Measurements from ENCODE around the gene NRCAM.

NRCAM gene

GRCh38 chr7:108202743-108203142 is 253.5 kb downstream of the NRCAM start:
- DNase-seq (ENCODE audit: low read depth), result no peak

DNA sequence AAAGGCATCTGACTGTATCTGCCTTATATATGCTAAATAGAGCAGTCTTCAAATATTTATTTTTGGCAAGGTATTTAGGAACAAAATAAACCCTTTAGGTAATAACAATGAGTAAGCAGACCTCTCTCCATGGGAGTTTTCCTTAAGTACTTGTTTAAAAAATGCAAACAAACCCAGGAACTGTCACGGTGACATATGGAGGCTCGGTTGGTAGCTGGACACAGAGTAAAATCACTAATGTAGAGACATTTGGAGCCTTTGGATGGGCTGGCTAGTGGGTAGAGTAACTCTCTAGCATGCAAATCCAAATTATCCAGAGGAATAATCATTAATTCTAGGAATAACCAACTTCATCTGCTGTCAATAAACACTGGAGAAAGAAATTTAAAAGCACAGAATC is 254.5 kb downstream of the NRCAM start:
- no peak for DNase-seq (ENCODE audit: low read depth)

GRCh38 chr7:108200326-108200725 is 255.9 kb downstream of the NRCAM start:
- DNase-seq (ENCODE audit: low read depth), result no peak

GRCh38 chr7:108197371-108198091 is 258.7 kb downstream of the NRCAM start:
- DNase-seq (ENCODE audit: low read depth), result no peak

DNA sequence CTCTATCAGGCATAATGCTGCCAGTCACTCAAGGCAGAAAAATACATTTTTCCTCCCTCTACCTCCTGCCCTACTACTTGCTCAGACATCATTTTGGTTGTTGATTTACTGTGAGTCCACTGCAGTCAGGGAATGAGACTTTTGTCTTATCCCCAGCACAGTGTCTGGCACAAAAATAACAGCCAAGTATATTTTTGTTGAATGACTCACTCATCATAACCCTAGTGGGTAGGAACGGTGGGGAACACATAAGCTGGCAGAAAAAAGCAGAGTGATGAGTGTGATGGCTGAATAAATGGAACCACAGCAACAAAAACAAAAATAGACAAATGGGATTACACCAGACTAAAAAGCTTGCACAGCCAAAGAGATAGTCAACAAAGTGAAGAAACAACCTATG is 260.2 kb downstream of the NRCAM start:
- peak; percentile 3 for DNase-seq (ENCODE audit: low read depth)

GRCh38 chr7:108193594-108194498 is 262.4 kb downstream of the NRCAM start:
- DNase-seq (ENCODE audit: low read depth), result no peak

DNA sequence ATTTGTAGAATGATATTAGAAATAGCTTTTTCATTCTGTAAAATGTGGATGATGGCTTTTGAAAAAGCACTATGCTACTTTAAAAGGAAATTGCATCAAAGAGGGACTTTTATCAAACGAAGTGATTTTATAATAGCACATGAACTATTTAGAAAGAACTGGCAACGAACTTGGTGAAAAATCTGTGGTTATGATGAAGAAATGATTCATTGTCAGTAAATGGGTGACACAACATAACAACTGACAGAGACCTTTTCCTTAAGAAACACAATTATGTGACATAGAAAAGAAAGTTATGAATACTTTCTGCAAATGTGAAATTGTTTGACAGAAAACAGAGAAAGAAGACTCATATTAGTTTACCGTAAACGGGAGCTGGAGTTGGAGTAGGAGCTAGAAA is 265.3 kb downstream of the NRCAM start:
- DNase-seq (ENCODE audit: low read depth), result no peak

DNA sequence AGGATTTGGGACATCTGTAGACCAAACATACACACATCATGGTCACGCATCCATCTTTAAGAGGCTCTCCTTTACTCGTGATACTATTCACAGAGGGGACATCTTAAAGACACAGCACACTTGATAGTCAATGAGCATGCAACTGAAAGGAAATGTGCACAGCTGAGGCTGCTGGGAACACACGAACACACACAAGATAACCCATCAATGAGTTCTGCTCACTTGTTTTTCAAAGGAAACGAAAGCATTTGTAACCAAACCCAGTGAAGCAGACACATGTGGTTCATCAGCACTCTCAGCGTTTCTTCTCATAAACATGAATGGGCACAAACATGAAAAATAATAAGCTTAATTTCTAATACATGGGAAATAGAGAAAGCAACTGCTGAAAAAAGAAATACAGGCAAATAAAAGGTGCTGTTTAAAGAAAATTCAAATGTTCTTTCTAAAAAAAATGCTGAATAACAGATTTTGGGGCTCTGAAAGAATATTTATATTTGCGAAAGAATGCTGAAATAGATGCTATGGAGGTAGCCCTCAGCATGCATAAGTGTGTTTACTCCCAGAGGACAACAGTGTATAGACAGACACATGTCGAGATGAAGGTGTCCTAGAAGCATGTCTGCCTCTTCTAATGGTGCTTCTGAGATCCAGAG is 266.4 kb downstream of the NRCAM start:
- no peak for DNase-seq (ENCODE audit: low read depth)

- DNase-seq (ENCODE audit: low read depth), result no peak
Observed at GRCh38 chr7:108188724-108189123, 267.5 kb downstream of the NRCAM start.

DNA sequence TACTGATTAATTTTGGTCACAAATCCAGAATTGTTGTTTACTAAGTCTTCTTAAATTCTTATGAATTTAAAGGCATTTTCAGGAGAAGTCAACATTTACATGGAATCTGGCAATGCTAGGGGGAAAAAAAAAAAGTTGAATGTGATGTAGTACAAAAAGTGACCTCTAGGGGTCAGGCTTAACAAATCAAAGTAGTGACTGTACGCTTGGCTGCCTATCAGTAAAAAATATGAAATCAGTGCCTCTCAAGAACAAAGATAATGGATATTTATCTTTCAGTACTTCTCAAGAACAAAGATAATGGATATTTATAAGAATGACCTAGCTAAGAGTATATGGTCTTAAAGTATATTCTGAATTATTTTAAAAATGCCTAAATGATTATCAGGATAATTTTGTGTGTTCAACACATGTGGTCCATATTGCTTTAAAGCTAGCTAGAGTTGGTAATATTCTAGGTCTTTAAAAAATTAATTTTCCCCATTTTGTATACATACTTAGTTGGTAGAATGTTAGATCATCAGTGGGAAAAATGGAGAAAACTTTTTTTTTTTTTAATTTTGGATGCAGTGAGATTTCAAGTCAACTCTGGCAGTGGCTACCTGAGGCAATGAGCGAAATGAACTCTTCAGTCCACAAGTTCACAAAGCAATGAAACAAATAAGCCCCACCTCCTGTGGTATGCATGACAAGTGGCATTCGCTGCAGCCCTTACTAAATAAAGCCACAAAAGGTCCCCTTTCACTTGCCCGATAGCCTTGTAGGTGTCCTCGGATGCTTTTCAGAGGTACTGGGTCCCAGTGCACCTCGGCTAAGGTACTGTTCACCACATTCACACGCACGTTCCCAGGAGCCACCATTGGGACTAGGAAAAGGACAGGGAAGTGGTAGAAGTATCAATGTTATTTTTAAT is 274.9 kb downstream of the NRCAM start:
- DNase-seq (ENCODE audit: low read depth), result peak; percentile 51

- no peak for DNase-seq (ENCODE audit: low read depth)
Observed at GRCh38 chr7:108178398-108178797, 277.8 kb downstream of the NRCAM start.

DNA sequence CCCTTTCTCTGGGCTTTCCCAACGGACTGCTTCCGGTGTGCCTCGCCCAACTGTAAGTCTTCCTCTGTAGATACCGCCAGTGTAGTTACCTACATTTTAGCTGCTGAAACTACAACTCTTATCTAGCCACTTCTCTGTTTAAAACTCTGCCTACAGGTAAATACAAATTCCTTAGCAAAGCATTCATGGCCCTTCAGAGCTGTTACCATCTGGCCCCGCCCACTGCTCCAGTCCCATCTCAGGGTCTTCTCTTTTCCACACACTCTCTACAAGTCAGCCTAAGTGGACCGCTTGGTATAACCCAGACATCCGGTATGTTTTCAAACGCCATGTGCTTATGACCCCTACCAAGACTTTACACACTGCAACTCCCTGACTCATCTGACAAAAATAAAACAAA is 285.1 kb downstream of the NRCAM start:
- no peak for DNase-seq (ENCODE audit: low read depth)

DNA sequence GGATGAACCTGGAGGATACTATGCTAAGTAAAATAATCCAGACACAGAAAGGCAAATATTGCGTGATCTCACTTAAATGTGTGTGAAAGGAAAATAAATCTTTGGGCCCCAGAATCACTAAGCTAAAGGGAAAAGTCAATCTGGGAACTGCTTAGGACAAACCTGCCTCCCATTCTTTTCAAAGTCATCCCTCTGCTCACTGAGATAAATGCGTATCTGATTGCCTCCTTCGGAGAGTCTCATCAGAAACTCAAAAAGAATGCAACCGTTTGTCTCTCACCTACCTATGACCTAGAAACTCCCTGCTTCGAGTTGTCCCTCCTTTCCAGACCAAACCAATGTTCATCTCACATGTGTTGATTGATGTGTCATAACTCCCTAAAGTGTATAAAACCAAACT is 286.0 kb downstream of the NRCAM start:
- no peak for DNase-seq (ENCODE audit: low read depth)

DNA sequence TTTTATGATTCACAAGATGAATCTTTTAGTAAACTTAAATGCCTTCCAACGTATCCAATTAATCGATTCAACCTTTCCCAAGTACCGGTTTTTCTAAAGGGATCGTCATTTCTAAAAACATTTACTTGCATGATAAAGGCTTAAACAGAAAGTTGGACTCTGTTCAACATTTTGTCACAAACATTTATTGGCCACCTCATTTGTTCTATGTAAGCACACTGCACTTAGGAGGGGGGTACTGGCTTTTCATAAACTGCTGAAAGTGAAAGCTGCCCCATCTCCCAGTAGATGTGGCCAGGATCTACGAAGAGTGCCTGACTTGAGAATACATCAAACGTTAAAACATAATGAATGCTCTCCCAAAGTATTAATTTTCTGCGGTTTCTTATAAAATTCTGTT is 288.8 kb downstream of the NRCAM start:
- DNase-seq (ENCODE audit: low read depth), result no peak

DNA sequence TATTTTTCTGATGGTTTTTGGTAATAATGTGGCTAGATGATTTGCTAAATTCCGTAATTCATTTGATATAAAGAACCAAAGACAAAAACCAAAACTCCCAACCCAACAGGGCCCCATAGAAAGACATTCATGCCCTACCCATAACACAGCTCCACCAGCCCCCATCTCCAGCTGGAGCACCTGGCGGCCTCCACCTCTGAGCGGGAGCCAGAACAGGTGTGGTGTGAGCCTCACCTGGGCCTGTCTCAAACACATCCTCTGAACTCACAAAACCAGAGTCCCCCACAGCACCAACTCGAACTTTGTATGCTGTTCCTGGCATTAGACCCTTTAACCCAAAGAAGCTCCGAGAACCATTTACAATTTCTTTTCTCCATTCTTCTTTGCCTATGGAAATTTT is 289.5 kb downstream of the NRCAM start:
- DNase-seq (ENCODE audit: low read depth), result no peak

DNA sequence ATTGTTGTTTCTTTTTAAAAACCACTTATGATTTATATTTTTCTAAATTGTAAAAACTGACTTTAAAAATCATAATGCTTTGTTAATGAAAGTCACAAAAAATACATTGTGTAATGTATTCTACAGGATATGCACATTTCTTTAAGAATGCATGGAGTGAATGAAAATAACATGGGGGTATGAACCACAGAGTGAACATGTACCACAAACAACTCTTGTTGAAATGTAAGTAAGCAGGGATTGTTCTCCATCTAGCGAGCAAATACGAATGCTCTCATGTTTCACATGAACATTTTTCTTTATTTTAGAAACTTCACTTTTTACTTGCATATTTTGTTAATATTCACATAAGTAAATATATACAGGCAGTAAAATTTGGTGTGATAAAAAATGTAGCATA is 290.5 kb downstream of the NRCAM start:
- DNase-seq (ENCODE audit: low read depth), result no peak

GRCh38 chr7:108164946-108165345 is 291.3 kb downstream of the NRCAM start:
- DNase-seq (ENCODE audit: low read depth), result no peak

- DNase-seq (ENCODE audit: low read depth), result no peak
Observed at GRCh38 chr7:108164342-108164741, 291.9 kb downstream of the NRCAM start.

DNA sequence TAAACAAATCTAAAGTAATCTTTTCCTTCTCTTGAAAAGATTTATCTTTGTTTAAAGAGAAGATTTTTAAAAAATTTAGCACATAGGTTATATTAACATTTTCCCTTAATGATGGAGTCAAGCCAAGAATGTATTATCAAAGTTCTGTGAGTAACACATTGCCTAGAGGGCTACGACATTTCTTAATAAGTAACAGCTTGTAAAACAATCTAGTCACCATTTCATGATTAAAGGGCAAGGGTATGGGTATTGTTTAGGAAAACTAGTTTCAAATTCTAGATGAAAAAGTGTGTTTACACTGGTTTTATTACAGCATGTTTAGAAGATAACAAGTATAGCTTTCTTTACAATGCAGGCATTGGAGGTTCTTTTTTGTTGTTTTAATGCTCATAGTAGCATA is 297.5 kb downstream of the NRCAM start:
- DNase-seq (ENCODE audit: low read depth), result no peak

- no peak for DNase-seq (ENCODE audit: low read depth)
Observed at GRCh38 chr7:108157606-108158335, 298.5 kb downstream of the NRCAM start.

Data from fibroblast of the conjunctiva (primary cell).